ENCODE data around the gene LYVE1. TPM values are rescaled to one million over a fixed set of nuclear protein-coding genes. Genes with fewer than 3 reads are reported as not detected.
A peak's percentile ranks its signal among the peaks of the same experiment; 100 is the strongest.

The LYVE1 gene
- polyA plus RNA-seq, 1 donor from 2014 or later: 0.10 TPM

GRCh38 chr11:10581481-10582019, 13.1 kb upstream of the LYVE1 start:
- H3K4me1 Mint-ChIP-seq: peaks cover 38 to 56% (median 53%) of the 10 kb centered on the region in 3 donors
- no peaks in the 10 kb centered on the region for H3K36me3 Mint-ChIP-seq
- no peaks in the 10 kb centered on the region for H3K27me3 Mint-ChIP-seq
- no peaks in the 10 kb centered on the region for H3K9me3 Mint-ChIP-seq
- H3K27ac Mint-ChIP-seq: peak overlapping the region in 2 of 3 donors; percentile 81 to 82
- H3K4me3 Mint-ChIP-seq: peak overlapping the region in 2 of 4 donors; percentile 34 to 93

GRCh38 chr11:10580623-10581022, 12.2 kb upstream of the LYVE1 start:
- Mint-ChIP-seq H3K4me1 (peaks cover 38 to 56% (median 52%) of the 10 kb centered on the region in 3 donors), H3K36me3 (peaks cover 2% of the 10 kb centered on the region), H3K27me3 (no peaks in the 10 kb centered on the region), H3K4me3 (peak overlapping the region in 2 of 4 donors; percentile 39 to 42), H3K9me3 (no peaks in the 10 kb centered on the region), H3K27ac (peak overlapping the region in 2 of 3 donors; percentile 21 to 36)

GRCh38 chr11:10579700-10580099, 11.2 kb upstream of the LYVE1 start:
- no peaks in the 10 kb centered on the region for H3K9me3 Mint-ChIP-seq
- peaks cover 3% of the 10 kb centered on the region for H3K36me3 Mint-ChIP-seq
- peak overlapping the region in 2 of 4 donors; percentile 12 to 50 for H3K4me3 Mint-ChIP-seq
- no peaks in the 10 kb centered on the region for H3K27me3 Mint-ChIP-seq
- H3K4me1 Mint-ChIP-seq: peaks cover 38 to 52% (median 50%) of the 10 kb centered on the region in 3 donors
- no peak overlapping the region for H3K27ac Mint-ChIP-seq

- Mint-ChIP-seq H3K4me1 (peaks cover 36 to 47% (median 39%) of the 10 kb centered on the region in 3 donors), H3K36me3 (peaks cover 12% of the 10 kb centered on the region), H3K4me3 (no peak overlapping the region), H3K27ac (no peak overlapping the region), H3K9me3 (peaks cover 0 to 1% (median 0%) of the 10 kb centered on the region in 3 donors), H3K27me3 (no peaks in the 10 kb centered on the region)
Measured at GRCh38 chr11:10576035-10576398, 7.6 kb upstream of the LYVE1 start.

- H3K4me1 Mint-ChIP-seq: peaks cover 32 to 42% (median 37%) of the 10 kb centered on the region in 3 donors
Measured at GRCh38 chr11:10575346-10576034, 7.0 kb upstream of the LYVE1 start.

GRCh38 chr11:10573556-10573955, 5.1 kb upstream of the LYVE1 start:
- no peak overlapping the region for H3K4me3 Mint-ChIP-seq
- H3K27ac Mint-ChIP-seq: no peak overlapping the region
- peaks cover 0 to 1% (median 0%) of the 10 kb centered on the region in 3 donors for H3K9me3 Mint-ChIP-seq
- no peaks in the 10 kb centered on the region for H3K27me3 Mint-ChIP-seq
- peaks cover 18 to 34% (median 26%) of the 10 kb centered on the region in 3 donors for H3K4me1 Mint-ChIP-seq
- peaks cover 12% of the 10 kb centered on the region for H3K36me3 Mint-ChIP-seq

More at GRCh38 chr11:10575346-10576034, 7.0 kb upstream of the LYVE1 start:
- no peak overlapping the region for H3K4me3 Mint-ChIP-seq
- peaks cover 12% of the 10 kb centered on the region for H3K36me3 Mint-ChIP-seq
- H3K27ac Mint-ChIP-seq: no peak overlapping the region
- no peaks in the 10 kb centered on the region for H3K27me3 Mint-ChIP-seq
- peaks cover 0 to 1% (median 0%) of the 10 kb centered on the region in 3 donors for H3K9me3 Mint-ChIP-seq

GRCh38 chr11:10573028-10573427, 4.6 kb upstream of the LYVE1 start:
- no peak overlapping the region for H3K27ac Mint-ChIP-seq
- H3K4me1 Mint-ChIP-seq: peaks cover 18 to 32% (median 22%) of the 10 kb centered on the region in 3 donors
- H3K9me3 Mint-ChIP-seq: peaks cover 0 to 1% (median 0%) of the 10 kb centered on the region in 3 donors
- H3K27me3 Mint-ChIP-seq: no peaks in the 10 kb centered on the region
- H3K36me3 Mint-ChIP-seq: peaks cover 12% of the 10 kb centered on the region
- H3K4me3 Mint-ChIP-seq: peak overlapping the region in 1 of 4 donors; percentile 72

- Mint-ChIP-seq H3K27me3 (no peaks in the 10 kb centered on the region), H3K36me3 (peaks cover 12% of the 10 kb centered on the region), H3K27ac (no peak overlapping the region), H3K9me3 (peaks cover 0 to 1% (median 0%) of the 10 kb centered on the region in 3 donors), H3K4me3 (no peak overlapping the region), H3K4me1 (peaks cover 18 to 31% (median 22%) of the 10 kb centered on the region in 3 donors)
Measured at GRCh38 chr11:10572533-10572932, 4.1 kb upstream of the LYVE1 start.

- Mint-ChIP-seq H3K4me3 (no peak overlapping the region), H3K27ac (no peak overlapping the region), H3K36me3 (peaks cover 3% of the 10 kb centered on the region), H3K4me1 (peaks cover 29 to 40% (median 31%) of the 10 kb centered on the region in 3 donors), H3K9me3 (no peaks in the 10 kb centered on the region), H3K27me3 (no peaks in the 10 kb centered on the region)
Measured at GRCh38 chr11:10567446-10567845, 1.0 kb downstream of the LYVE1 start.

- Mint-ChIP-seq H3K4me1 (peaks cover 24 to 39% (median 25%) of the 10 kb centered on the region in 3 donors), H3K9me3 (no peaks in the 10 kb centered on the region), H3K27ac (no peak overlapping the region), H3K36me3 (peaks cover 2% of the 10 kb centered on the region), H3K27me3 (no peaks in the 10 kb centered on the region), H3K4me3 (no peak overlapping the region)
Measured at GRCh38 chr11:10566257-10566957, 2.1 kb downstream of the LYVE1 start.

GRCh38 chr11:10565493-10565892, 3.0 kb downstream of the LYVE1 start:
- Mint-ChIP-seq H3K4me3 (no peak overlapping the region), H3K9me3 (no peaks in the 10 kb centered on the region), H3K27ac (peak overlapping the region in 2 of 3 donors; percentile 18 to 89), H3K36me3 (no peaks in the 10 kb centered on the region), H3K27me3 (no peaks in the 10 kb centered on the region), H3K4me1 (peaks cover 27 to 47% (median 32%) of the 10 kb centered on the region in 3 donors)

GRCh38 chr11:10564696-10565318, 3.7 kb downstream of the LYVE1 start:
- Mint-ChIP-seq H3K4me1 (peaks cover 23 to 43% (median 31%) of the 10 kb centered on the region in 3 donors), H3K27ac (peak overlapping the region in 2 of 3 donors; percentile 86 to 89), H3K36me3 (no peaks in the 10 kb centered on the region), H3K4me3 (peak overlapping the region in 1 of 4 donors; percentile 13), H3K27me3 (no peaks in the 10 kb centered on the region), H3K9me3 (no peaks in the 10 kb centered on the region)

GRCh38 chr11:10564030-10564429, 4.4 kb downstream of the LYVE1 start:
- no peaks in the 10 kb centered on the region for H3K36me3 Mint-ChIP-seq
- H3K27me3 Mint-ChIP-seq: no peaks in the 10 kb centered on the region
- no peaks in the 10 kb centered on the region for H3K9me3 Mint-ChIP-seq
- peaks cover 24 to 41% (median 27%) of the 10 kb centered on the region in 3 donors for H3K4me1 Mint-ChIP-seq
- H3K27ac Mint-ChIP-seq: peak overlapping the region in 1 of 3 donors; percentile 18
- peak overlapping the region in 1 of 4 donors; percentile 43 for H3K4me3 Mint-ChIP-seq

- H3K27ac Mint-ChIP-seq: no peak overlapping the region
- H3K9me3 Mint-ChIP-seq: no peaks in the 10 kb centered on the region
- H3K27me3 Mint-ChIP-seq: no peaks in the 10 kb centered on the region
- H3K4me1 Mint-ChIP-seq: peaks cover 23 to 39% (median 26%) of the 10 kb centered on the region in 3 donors
- H3K4me3 Mint-ChIP-seq: no peak overlapping the region
- H3K36me3 Mint-ChIP-seq: no peaks in the 10 kb centered on the region
Measured at GRCh38 chr11:10561947-10562346, 6.5 kb downstream of the LYVE1 start.

Measured in IgD-negative memory B cell (primary cell).